CD4-positive, alpha-beta T cell treated with Interleukin-6 for 4 hours (primary cell): Measurements from ENCODE around the gene HCRTR2.
"Not testable (repeated sequence)": the region's sequence is repeated elsewhere in the genome, so short reads cannot be mapped to it uniquely, and the experiment has no call there.

ENCODE experiments used
- DNase-seq: peaks from one replicate; pipeline ENCODE4 v3.0.0-alpha.2; 2020; ENCODE audit warnings: mixed read lengths

The HCRTR2 gene

GRCh38 chr6:55174211-55175026 is at the start of gene HCRTR2:
Gene HCRTR2, plus strand, starts transcription at chr6:55174515. Its CDS starts 73 bp downstream, at chr6:55174588.
- no peak for DNase-seq

DNA sequence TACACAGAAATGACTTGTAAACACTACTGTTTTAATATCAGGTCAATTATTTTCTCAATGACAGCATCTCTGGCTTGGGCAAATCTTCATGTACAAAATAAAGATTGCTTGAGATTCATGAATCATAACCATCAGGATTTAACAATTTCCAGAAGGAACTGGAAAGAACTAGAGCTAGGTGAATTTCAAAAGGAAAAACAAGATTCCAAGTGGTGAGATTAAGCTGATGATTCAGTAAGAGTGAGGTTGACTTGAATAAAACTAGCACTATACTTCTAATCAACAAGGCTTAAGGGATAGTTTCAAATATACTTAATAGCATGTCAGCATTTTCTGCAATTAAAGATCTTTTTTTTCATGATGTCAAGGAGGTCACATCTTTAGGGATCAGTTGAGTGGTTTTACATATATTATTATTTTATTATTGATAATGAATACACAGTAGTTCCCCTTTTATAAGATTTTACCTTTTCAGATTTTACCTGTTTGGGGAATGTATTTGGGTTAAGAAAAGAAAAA is 43.5 kb upstream of the HCRTR2 start:
- DNase-seq, result no peak

DNA sequence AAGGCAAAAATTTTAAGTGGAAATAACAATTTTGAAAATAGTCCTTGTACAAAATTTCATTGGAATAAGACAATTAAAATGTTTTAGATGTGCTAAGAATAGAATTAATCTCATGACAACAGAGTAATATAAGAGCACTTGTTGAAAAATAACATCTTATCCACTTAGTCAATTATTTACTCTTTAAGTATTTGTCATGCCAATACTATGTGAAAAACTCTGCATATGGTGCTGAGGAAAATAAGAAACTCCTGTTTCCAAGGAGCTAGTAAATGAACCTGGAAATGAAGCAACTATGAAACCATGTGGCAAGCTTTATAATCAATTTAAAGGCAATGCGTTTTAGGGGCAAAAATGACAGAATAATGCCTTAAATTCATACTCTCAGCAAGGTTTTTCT is 42.7 kb upstream of the HCRTR2 start:
- no peak for DNase-seq

DNA sequence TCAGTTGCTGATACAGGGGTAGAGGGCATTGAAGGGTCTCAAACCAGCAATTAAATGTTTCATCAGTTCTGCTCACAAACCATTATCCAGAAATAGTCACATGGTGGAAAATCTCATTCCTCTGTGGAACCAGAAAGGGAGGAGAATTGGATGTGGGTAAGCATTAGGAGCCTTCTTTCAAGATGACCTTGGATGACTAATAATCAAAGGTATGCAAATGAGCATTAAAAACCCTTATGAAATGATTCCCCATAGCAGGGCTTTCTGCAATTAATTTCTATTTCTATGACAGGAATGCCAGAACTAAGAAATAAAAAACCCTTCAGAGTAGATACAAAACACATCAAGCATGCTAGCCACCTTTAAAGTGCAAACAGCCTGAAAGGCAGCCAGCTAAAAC is 37.4 kb upstream of the HCRTR2 start:
- DNase-seq, result no peak

DNA sequence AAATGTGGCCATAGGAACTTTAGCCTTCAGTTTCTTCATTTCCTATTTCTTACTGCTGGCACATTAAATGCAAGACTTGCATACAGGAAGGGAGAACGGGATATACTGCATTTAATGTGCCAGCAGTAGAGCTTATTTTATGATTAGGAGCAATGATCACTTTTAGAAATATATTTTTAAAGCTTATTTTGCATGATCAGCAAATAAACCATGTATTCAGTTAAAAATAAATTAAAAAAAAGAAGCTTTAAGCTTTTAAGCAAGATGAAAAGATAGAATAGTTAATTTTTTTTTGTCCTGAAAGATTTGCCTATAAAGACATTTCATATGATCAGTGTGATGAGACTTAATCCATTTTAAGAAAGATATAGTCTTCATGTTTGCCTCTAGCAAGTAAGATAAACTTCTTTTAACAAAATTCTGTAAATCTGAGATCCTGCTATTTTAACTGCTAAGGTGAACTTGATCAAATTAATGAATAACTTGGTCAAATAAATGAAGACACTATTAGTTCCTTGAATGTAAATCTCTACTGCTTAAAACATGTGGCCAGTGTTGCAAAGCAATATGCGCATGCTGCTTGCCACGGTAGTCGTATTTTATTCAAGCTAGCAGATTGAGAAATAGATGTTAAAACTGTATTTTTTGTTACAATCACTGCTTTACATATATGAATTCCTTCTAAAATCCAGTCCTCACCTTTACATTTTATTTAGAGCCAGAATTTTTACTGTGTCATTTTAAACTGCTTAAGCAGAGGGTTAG is 36.2 kb upstream of the HCRTR2 start:
- DNase-seq, result no peak

DNA sequence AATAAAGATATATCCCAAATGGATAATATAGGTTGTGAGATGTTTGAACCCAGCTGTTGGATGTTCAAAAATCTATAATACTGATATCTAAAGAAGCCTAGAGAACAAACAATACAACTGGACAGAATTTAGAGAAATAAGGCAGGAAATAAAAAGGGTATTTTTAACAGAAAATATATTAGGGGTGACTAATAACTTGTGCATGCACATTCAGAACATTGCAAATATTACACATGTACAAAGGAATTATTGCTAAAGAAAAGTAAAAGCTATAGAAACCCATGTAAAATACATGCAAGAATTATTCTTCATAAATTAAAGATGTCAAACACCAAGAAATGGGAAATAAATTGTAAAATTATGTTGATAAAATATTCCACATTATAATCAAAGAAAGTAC is 32.7 kb upstream of the HCRTR2 start:
- DNase-seq, result no peak

GRCh38 chr6:55142610-55143009 is 31.7 kb upstream of the HCRTR2 start:
- DNase-seq, result no peak

DNA sequence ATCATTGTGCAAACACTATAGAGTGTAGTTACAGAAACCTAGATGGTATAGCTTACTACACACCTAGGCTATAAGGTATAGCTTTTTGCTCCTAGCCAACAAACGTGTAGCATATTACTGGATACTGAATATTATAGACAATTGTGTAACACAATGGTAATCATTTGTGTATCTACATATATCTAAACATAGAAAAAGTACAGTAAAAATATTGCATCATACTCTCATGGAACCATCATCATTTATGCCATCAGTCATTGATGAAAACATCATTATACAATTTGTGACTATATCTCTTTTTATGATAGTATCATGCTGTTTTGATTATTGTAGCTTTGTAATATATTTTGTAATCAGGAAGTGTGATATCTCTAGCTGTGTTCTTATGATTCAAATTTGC is 21.0 kb upstream of the HCRTR2 start:
- DNase-seq, result no peak

DNA sequence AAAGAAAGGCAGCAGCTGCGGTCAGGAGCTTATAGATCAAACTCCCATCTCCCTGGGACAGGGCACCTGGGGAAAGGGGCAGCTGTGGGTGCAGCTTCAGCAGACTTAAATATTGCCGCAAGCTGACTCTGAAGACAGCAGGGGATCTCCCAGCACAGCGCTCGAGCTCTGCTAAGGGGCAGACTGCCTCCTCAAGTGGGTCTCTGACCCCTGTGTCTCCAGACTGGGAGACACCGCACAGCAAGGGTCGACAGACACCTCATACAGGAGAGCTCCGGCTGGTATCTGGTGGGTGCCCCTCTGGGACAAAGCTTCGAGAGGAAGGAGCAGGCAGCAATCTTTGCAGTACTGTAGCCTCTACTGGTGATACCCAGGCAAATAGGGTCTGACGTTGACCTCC is 15.5 kb upstream of the HCRTR2 start:
- not testable (repeated sequence) for DNase-seq

DNA sequence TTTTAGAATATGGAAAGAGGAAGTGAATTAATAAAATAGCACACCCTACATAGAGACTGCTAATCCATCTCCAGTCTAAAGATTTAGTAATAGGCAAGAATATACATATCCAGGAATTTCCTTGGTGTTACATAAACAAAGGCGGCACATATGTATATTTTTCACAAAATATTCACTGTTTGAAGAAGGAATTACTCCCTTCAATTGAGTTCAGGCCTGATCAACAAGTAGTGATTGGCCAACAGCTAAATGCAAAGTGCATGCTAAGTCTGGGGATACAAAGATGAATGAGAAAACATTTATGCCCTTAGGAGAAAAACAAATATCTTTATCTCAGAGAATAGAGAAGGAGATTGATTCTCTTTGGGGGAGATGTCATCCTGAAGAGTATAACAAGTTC is 6.5 kb upstream of the HCRTR2 start:
- DNase-seq, result no peak

GRCh38 chr6:55175078-55176049 is 1.0 kb downstream of the HCRTR2 start:
- no peak for DNase-seq

DNA sequence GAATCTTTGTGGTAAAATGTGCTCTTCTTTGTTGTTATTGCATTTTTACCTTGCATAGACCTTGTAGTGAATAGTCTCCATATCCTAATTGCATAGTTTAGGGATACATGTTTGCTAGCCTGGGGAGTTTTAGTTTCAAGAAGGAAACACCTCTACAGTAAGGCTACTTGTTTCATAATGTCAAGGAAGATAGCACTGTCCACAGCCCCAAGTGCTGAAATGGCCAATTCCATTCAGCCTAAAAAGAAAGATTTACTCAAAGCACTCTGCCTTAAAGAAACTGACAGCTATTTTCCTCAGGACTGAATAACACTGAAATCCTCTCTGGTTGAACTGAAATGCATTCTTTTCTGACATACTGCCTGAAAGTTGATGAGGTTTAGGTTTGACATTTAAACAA is 2.6 kb downstream of the HCRTR2 start:
- no peak for DNase-seq

DNA sequence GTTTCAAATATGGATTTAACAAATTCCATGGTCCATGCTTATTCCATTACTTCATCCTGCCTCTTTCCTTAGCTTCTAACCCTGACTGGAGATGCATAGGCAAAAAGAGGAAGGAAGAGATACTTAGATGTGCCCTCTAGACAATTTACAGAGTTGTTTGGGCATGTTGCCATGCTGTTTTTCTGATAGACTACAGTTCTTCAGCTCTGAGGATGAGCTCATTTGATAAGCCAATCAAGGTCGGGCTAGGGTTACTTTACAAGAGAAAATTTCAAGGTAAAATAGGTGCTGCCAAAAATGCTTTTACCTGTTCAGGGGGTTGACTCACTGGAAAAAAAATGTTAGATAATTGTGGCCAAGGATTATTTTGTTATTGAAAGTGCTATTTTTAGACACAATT is 5.9 kb downstream of the HCRTR2 start:
- DNase-seq, result no peak

DNA sequence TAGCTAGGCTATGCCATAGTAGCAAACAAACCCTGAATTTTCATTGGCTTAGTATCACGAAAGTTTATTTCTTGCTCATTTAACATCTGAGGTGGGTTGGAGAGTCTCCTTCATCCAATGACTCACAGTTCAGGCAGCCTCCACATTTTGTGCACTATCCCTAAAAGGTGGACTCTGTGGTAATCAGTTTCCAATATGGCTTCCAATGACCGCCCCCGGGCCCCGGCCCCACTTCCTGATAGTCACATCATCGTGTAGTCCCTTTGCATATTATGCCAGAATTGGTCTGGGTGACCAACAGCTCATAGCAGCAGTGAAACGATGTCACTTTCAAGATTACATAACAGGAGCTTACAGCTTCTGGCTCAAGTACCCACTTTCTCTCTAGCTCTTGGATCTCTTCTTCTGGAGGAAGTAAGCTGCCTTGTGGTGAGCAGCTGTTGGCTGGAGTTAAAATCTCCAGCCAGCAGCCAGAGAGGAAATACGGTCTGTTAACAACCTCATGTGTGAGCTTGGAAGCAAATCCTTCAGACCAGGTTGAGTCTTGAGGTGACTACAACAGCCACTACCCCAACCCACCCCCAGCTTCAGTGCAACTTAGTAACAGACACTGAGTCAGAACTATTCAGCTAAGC is 7.8 kb downstream of the HCRTR2 start:
- DNase-seq, result no peak

DNA sequence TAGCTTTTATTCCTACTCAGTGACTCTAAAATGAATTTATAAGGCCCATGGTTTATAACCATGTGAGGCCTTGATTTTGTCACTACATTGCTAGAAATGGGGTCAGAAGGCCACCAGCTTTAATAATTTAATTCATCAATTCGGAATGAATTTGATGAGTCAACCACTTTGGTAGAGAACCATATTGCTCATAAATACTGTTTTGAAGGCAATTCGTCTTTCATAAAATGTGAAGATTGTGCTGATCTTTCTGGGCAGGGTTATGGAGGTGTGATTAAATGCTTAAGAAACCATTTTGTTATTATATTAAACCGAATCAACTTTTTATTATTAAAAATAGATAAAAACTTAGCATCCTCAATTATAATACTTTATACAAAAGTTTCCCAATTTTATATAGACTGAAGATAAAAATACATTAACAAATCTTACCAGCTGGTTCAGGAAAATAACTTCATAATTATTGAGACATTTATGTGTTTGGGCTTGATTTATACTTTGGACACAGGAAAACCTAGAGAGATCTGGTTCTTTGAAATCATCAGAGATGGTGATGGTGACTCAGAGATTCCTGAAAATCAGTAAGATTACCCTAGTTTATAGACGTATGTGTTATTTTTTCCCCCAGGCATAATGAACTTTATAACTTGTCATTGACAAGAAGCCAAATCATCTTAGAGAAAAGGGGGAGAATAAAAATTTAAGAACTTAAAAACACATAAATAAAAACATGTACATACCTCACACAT is 10.6 kb downstream of the HCRTR2 start:
- no peak for DNase-seq

GRCh38 chr6:55198715-55199114 is 24.4 kb downstream of the HCRTR2 start:
- DNase-seq, result no peak

DNA sequence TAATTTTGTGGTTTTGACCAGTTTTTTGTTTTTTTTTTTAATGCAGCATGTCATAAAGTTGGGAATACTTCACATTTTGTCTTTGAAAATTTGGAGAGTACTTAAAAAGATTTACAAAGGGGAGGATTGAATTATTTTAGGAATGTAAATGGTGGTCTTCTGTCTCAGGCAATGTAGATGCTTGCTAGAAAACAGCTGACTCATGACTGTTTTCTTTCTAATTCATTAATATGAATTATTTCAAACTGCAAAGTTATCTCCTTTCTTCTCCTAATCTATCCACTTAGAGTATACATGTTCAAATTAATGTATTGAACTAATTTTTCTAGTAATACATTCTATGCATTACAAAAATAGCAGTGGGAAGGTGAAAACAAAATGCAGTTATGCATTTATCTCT is 24.9 kb downstream of the HCRTR2 start:
- no peak for DNase-seq

DNA sequence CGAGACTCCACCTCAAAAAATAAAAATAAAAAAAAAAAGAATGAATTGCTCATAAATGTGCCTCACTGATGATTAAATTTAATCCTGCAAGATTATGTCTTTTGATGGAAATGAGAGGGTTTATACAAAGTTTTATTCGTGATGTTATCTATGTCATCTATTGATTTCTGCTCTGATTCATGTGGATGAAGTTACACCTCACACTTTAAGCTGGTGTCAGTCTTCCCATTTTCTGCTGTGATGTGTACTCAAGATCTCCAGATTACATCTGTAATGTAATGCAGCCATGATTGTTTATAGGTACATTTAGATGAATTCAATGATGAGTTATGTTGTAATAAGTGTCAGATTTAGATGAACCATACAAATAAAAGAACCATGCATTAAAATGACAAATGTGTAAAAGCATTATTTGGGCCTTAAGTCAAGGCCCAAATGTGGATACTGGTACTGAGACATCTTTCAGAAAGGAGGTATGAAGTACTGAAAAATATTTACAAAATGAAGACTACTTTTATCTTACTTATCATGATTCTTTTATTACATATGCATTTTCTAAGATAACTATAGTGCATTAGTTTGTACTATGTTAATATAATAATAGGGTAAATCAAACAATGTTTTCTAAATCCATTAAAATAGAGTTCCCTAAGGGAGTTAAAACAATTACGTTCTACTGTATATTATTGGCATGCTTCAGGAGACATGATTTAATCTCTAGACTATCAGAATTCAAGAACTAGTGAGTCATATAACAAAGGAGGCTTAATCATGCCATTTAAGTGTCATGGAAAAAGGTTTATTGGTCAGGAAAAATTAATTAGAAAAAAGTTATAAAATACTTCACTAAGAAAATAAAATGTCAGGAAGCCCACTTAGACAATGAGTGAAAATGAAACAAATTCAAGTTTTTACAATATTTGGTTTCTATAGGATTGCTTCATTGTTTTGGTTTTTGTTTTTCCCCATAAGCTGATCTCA is 34.5 kb downstream of the HCRTR2 start:
- no peak for DNase-seq

GRCh38 chr6:55210952-55211351 is 36.6 kb downstream of the HCRTR2 start:
- DNase-seq, result no peak

- DNase-seq, result no peak
Observed at GRCh38 chr6:55212156-55212555, 37.8 kb downstream of the HCRTR2 start.
